ENCODE data around the gene SNX25.
"Not testable (repeated sequence)": the region's sequence is repeated elsewhere in the genome, so short reads cannot be mapped to it uniquely, and the experiment has no call there.

Gene SNX25

DNA sequence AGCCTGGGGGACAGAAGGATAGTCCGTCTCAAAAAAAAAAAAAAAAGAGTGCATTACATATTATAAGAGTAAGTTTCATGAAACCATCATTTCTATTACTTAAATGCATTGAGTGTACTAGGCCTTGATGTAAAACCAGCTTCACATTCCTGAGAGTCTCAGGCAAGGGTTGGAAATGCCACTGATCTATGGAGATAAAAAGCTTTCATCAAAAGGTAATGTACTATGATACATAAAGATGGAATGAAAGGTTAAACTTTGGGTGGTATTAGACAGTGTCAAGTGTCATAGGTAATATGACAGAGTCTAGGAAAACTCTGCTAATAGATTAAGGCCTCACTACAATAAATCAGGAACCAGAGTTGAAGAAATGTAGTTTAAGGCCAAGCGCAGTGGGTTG, 13.0 kb upstream of the SNX25 start:
- DNase-seq (ENCODE audit: insufficient read length, low spot score) (no peak), FAIRE-seq (no peak)
- TF ChIP-seq POLR2A (IDR thresholded peaks at IDR 0.05; ENCODE audit: low read depth, low read length): no peak

DNA sequence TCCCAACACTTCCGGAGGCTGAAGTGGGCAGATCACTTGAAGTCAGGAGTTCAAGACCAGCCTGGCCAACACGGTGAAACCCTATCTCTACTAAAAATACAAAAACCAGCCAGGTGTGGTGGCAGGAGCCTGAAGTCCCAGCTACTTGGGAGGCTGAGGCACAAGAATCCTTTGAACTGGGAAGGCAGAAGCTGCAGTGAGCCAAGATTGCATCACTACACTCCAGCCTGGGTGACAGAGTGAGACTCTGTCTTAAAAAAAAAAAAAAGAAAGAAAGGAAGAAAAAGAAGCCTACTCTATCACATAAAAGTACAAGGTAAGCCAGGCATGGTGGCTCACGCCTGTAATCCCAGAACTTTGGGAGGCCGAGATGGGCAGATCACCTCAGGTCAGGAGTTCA, 11.2 kb upstream of the SNX25 start:
- not testable (repeated sequence) for DNase-seq (ENCODE audit: insufficient read length, low spot score); FAIRE-seq

DNA sequence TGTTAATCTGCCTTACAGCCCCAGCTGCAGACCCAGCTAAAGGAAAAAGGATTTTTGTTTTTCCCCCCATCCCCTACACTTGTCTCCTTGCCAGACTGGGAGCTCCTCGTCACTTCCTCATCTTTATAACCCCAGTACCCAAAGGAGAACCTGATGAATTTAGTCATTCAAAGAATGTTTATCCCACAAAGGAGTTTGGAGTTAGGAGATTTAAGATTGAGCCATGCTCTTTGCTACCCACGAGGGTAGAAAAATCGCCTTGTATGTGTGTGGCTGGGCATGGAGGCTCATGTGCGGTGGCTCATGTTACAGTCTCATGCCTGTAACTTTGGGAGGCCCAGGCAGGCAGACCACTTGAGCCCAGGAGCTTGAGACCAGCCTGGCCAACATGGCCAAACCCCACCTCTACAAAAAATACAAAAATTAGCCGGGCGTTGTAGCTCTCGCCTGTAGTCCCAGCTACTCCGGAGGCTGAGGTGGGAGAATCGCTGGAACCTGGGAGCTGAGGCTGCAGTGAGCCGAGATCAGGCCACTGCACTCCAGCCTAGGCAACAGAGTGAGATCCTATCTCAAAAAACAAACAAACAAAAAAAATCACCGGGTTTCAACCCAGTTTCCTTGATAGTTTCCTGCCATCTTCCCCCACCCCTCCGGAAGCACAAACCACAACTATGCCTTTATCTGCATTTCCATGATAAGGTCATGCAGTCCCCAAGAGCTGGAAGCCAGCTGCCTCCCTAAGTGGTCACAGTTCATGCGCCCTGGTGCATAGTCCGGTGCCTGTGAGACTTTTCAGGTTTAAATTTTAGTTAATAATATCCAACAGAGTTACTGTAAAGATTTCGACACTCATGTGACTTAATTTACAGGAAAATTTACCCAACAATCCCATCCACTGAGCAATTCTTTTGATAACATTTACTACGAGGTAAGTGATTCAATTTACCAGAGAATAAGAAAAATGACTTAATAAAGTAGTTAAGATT, 7.1 kb upstream of the SNX25 start:
- DNase-seq (ENCODE audit: insufficient read length, low spot score): no peak
- TF ChIP-seq POLR2A (IDR thresholded peaks at IDR 0.05; ENCODE audit: low read depth, low read length): no peak
- no peak for FAIRE-seq

- DNase-seq (ENCODE audit: insufficient read length, low spot score): no peak
- no peak for FAIRE-seq
- no peak for TF ChIP-seq POLR2A (IDR thresholded peaks at IDR 0.05; ENCODE audit: low read depth, low read length)
Observed at GRCh38 chr4:185202984-185203485, 6.4 kb upstream of the SNX25 start.

GRCh38 chr4:185203486-185204237, 5.7 kb upstream of the SNX25 start, which contains the start of gene CFAP97:
Gene CFAP97, minus strand, starts transcription at chr4:185204000. Its CDS starts 12,804 bp downstream, at chr4:185191196.
- DNase-seq (ENCODE audit: insufficient read length, low spot score) (no peak), FAIRE-seq (no peak)
- peak; percentile 40; the same call in 1 of the 2 replicates for TF ChIP-seq POLR2A (IDR thresholded peaks at IDR 0.05; ENCODE audit: low read depth, low read length)

- DNase-seq (ENCODE audit: insufficient read length, low spot score) (no peak), FAIRE-seq (no peak)
- no peak for TF ChIP-seq POLR2A (IDR thresholded peaks at IDR 0.05; ENCODE audit: low read depth, low read length)
Observed at GRCh38 chr4:185204238-185204910, 5.0 kb upstream of the SNX25 start.

DNA sequence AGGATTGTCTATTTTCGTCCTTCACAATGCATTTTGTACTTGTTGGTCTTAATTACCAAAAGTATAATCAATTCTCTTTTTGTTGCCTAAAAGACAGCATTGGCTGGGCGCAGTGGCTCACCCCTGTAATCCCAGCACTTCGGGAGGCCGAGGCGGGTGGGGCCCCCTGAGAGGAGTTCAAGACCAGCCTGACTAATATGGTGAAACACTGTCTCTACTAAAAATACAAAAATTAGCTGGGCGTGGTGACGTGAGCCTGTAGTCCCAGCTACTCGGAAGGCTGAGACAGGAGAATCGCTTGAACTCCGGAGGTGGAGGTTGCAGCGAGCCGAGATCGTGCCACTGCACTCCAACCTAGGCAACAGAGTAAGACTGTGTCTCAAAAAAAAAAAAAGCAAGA, 4.3 kb upstream of the SNX25 start:
- DNase-seq (ENCODE audit: insufficient read length, low spot score); FAIRE-seq: not testable (repeated sequence)

DNA sequence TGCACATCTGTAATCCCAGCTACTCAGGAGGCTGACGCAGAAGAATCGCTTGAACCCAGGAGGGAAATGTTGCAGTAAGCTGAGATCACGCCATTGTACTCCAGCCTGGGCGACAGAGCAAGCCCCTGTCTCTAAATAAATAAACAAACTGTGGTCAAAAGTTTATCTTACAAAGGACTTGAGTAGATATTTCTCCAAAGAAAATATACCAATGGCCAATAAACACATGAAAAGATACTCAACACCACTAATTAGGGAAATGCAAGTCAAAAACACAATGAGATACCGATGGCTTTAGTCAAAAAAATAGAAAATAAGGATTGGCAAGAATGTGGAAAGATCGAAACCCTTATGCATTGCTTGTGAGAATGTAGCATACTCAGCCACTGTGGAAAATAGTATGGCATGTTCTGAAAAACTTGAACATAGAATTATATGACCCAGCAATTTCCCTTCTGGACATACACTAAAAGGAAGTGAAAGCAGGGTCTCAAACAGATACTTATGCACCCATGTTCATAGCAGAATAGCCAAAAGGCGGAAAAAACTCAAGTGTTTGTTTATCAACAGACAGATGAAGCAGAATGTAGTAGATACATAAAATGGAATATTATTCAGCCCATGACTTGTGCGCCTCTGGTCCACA, 3.6 kb upstream of the SNX25 start:
- TF ChIP-seq POLR2A (IDR thresholded peaks at IDR 0.05; ENCODE audit: low read depth, low read length): no peak
- DNase-seq (ENCODE audit: insufficient read length, low spot score): no peak
- no peak for FAIRE-seq

GRCh38 chr4:185207466-185207865, 1.9 kb upstream of the SNX25 start:
- DNase-seq (ENCODE audit: insufficient read length, low spot score) (no peak), FAIRE-seq (no peak)
- TF ChIP-seq POLR2A (IDR thresholded peaks at IDR 0.05; ENCODE audit: low read depth, low read length): no peak

GRCh38 chr4:185209852-185210101, 379 bp downstream of the SNX25 start:
- not testable (repeated sequence) for DNase-seq (ENCODE audit: insufficient read length, low spot score); FAIRE-seq

DNA sequence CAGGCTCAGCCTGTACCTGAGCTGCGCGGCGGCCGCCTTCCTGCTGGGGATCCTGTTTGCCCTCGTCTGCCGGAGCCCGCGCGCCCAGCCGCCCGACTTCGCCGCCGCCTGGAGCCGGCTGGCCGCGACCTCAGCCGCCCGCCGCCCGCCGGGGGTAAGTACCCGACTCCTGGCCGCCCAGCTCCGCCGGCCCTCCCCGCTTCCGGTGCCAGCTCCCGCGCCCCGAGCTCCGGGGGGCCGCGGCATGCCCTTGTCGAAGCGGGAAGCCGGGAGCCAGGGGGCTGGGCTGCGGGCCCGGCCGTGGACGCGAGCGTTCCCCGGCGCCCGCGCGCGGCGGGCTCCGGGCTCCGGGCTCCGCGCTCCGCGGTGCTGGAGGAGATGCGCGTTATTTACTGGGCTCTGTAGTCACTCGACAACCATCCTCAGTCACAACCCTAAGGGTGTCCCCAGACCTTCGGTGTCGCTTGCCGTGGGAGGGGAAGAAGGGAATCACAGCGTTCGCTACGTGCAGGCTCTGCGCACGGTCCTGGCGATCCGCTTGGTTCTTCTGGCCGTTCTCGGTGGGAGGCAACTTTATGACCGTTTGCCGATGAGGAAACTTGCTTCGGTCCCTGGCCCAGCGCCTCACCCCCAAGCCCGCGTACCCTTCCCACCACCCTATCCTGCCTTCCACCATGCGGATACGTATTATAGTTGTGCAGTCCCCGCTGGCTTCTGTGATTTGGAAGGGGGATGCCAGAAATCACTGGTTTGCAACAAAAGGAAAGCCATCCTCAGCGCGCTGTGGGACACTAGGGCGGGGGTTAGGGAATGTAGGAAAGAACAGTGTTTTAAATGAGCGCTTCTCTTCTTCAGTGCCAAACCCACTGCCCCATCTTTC, 944 bp downstream of the SNX25 start:
- no peak for DNase-seq (ENCODE audit: insufficient read length, low spot score)

GRCh38 chr4:185211035-185211434, 1.6 kb downstream of the SNX25 start:
- TF ChIP-seq POLR2A (IDR thresholded peaks at IDR 0.05; ENCODE audit: low read depth, low read length): no peak
- no peak for DNase-seq (ENCODE audit: insufficient read length, low spot score)
- no peak for FAIRE-seq

More for the DNA sequence above, 944 bp downstream of the SNX25 start:
- TF ChIP-seq POLR2A (IDR thresholded peaks at IDR 0.05; ENCODE audit: low read depth, low read length): no peak; the same call in 1 of the 2 replicates
- no peak for FAIRE-seq

- TF ChIP-seq POLR2A (IDR thresholded peaks at IDR 0.05; ENCODE audit: low read depth, low read length): no peak
- FAIRE-seq (no peak), DNase-seq (ENCODE audit: insufficient read length, low spot score) (no peak)
Observed at GRCh38 chr4:185211641-185212040, 2.2 kb downstream of the SNX25 start.
